NCI-H345 (cell line): ENCODE measurements around the gene PKD1L1.

Experiments
- DNase-seq: peaks from one replicate; lab custom pipeline; 2025; lab: John Stamatoyannopoulos, UW

The PKD1L1 gene

GRCh38 chr7:47875998-47876744 lies 72.1 kb downstream of the PKD1L1 start:
- no peak for DNase-seq

DNA sequence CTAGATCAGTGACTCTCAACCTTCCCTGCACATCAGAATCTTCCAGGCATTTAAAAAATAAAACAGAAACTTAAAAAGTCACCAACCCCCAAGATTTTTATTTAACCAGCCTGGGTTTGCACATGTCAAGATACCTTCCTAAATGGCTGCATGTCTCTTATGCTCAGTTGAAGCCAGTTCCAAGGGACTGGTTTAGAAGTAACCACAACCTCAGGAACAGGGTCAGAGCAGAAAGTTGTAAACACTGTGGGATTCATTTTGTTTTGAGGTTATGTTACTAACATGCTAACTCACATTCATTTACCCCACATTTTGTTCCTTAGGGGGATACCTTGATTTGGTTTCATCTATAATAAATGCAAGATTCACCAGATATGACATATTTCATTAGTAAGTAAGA lies 72.9 kb downstream of the PKD1L1 start:
- no peak for DNase-seq

GRCh38 chr7:47873762-47874161 lies 74.5 kb downstream of the PKD1L1 start:
- no peak for DNase-seq

DNA sequence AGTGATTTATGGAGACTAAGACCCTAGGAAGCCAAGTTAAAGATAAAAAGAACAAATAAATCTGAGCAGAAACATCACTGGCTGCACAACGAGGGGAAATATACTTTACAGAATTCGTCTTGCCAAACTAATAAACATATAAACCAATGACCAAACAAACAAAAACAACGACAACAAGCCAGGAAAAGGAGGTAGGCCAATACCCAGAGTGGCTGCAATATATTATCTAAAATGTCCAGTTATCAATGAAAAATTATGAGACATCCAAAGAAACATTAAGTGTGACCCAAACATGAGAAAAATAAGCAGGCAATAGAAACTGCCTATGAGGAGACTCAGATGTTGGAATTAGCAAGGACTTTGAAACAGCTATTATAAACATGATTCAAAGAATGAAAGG lies 81.0 kb downstream of the PKD1L1 start:
- DNase-seq, result no peak

GRCh38 chr7:47866120-47866519 lies 82.1 kb downstream of the PKD1L1 start:
- no peak for DNase-seq

DNA sequence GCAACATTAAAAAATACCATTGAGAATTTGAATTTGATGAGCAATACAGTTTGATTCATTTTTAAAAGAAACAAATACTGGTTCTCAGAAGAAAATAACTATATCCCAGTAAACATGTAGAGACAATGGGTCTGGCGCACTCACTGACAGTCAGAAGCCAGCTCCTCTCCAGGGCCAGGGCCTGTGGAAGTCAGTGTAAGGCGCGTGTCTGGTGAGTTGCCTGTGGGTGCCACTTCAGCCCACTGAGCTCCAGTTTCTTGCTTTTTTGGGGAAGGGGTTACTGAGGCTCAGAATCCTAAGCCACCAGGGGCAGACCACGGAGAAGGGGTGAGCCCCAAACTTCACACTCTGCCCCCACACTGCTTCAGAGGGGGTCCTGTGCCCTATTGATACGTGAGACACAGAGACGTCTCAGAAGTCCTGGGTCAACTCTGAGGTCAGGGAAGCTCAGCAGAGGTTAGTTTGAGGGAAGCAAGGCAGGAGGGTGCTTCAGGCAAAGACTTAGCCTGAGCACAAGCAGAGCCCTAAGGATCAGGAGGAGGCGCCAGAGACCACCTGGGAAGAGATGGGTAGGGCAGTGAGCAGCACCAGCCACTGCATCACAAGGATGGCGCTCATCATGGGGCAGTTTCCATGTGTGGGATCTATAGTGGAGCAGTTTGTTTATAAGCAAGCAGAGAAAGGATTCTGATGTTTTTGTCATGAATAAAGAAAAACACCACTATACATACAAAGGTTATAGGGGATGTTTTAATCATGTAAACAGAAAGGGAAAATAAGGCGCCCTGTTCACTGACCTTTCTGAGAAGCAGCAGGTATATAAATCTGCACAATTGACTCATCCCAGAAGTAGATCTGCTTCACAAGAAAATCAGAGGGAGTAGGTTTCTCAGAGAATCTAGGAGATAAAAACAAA lies 95.7 kb downstream of the PKD1L1 start:
- DNase-seq, result no peak

- no peak for DNase-seq
These were observed 101.1 kb downstream of the PKD1L1 start for GRCh38 chr7:47847207-47847606.

GRCh38 chr7:47846138-47846836 lies 102.0 kb downstream of the PKD1L1 start:
- no peak for DNase-seq

GRCh38 chr7:47844311-47844710 lies 104.0 kb downstream of the PKD1L1 start:
- no peak for DNase-seq

- DNase-seq, result no peak
These were observed 105.0 kb downstream of the PKD1L1 start for GRCh38 chr7:47843291-47843690.

GRCh38 chr7:47839381-47839780 lies 108.9 kb downstream of the PKD1L1 start:
- DNase-seq, result no peak

- DNase-seq, result no peak
These were observed 110.4 kb downstream of the PKD1L1 start for GRCh38 chr7:47837826-47838225.

DNA sequence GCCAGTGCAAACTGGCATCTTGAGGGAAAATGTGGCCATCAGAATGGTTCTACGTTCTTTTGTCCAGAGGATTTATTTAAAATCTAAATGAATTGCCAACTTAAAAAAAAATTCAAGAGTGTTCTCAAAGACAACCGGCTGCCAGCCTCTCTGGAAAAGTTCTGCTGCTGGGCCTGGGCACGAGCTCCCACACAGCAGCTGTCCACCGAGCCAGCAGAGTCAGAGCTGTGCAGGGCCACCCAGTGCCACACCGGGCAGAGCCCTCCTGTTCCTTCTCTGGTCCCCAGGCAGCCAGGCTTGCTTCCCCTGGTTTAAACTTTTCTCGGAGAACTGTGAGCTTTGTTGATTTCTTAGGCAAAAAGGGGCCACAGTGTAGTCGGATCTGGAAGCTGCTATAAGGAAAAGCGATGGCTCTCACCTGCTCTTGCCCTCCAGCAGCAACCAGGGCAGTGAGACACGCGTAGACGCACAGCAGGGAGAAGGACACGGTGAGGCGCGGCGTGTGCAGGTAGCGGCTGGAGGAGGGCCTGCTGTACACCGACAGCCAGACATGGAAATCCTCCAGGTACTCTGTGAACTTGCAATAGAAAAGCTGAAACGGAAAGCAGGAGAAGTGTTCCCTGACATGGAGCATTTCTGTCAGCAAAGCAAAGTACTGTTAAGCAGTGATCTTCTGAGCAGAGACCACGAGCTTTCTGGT lies 111.6 kb downstream of the PKD1L1 start:
- no peak for DNase-seq

DNA sequence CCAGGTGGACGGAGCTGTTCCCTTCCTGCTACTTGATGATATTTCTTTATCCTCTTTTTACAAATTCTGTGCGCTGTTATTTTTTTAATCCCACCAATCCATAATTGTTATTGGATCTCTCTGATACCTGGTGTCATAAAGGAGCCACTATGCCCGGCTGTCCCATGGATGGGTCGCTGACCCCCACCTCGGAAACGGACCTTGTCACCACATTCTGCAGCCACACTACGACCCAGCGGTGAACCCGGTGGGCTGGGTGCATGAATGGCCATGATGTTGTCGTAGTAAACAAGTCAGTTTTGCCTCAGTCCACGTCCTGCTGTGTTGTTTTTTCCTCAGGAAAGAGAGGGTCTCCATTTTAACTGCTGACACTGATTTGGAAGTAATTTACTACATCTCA lies 112.2 kb downstream of the PKD1L1 start:
- no peak for DNase-seq

GRCh38 chr7:47833211-47833610 lies 115.1 kb downstream of the PKD1L1 start:
- DNase-seq, result no peak

- DNase-seq, result no peak
These were observed 116.1 kb downstream of the PKD1L1 start for GRCh38 chr7:47832105-47832715.

DNA sequence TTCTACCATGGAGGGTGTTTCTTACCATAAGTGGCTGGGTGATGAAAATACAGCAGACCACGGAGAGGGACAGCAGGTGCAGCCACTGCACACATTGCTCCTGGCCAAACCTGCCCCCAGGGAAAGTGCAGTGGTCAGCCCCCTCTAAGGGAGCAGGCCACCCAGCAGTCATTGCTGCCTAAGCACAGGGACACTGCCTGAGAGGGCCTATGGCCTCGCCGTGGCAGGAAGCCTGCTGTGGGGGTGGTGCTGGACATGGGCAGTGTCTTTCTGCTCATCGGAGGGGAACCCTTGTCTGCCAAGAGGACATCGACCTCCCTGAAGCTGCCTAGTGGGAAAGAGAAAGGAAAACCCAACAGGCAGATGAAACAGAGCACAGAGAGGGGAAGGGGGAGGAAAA lies 118.3 kb downstream of the PKD1L1 start:
- DNase-seq, result no peak

DNA sequence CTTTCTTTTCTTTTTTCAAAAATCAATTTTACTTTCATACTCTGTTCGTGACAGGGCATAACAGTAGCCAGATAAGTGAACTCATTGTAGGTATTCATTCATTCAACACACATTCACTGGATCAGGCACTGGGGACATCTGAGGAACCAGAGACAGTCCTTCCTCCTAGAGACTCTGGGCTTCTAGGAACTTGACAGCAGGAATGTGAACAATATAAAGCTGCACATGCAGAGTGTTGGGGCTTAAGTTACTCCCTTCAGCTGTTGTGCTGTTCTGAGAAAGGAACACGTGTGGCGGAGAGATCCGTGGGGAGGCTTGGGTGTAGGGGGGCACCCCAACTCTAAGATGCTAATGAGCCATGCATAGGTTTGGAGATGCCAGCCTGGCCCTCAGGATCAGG lies 120.4 kb downstream of the PKD1L1 start:
- DNase-seq, result no peak

- no peak for DNase-seq
These were observed 120.9 kb downstream of the PKD1L1 start for GRCh38 chr7:47827351-47827756.

DNA sequence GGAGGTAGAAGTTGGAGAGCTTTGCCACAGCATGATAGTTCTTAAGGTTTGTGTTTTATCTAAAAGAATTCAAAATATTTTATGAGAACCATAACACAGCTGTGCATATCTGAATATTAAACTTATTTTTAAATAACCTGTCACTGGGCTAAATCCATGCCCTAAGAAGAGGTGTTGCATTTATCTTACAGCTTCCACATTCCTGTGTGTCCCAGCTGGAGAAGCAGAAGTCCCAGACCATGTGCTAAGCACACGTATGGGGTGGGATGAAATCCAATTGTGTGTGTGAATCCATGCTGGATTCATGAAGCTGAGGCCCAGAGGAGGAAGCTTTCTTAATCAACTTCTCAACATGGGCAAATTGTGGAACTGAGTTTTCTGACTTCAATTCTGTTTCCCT lies 121.5 kb downstream of the PKD1L1 start:
- no peak for DNase-seq

DNA sequence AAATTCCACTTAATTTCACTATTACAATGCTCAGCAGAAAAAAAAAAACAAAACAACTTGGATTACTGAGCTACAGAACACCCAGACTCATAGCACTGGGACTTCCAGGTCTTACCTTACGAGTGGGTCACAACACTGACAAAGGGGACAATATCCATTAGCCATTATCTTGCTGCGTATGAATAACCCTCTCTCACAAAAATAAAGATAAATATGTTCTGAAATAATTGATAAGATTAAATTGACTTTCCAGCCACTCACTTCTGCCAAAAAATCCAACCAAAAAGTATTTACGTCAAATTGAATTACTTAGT lies 128.7 kb downstream of the PKD1L1 start:
- DNase-seq, result no peak
